Activated CD8-positive, alpha-beta T cell treated with anti-CD3 and anti-CD28 coated beads for 36 hours (primary cell): ENCODE measurements around the gene SLC22A4. TPM values are rescaled to one million over a fixed set of nuclear protein-coding genes. Genes with fewer than 3 reads are reported as not detected.

Experiments
- ATAC-seq: fragments of 200-7000 bp; cut with Tn5 transposase; one replicate; pipeline ENCODE4 v1.10.0; 2021; ENCODE audit warnings: mild to moderate bottlenecking, moderate library complexity
- CTCF ChIA-PET: fragments of 350-600 bp; sonication (Branson Sonifier 250); formaldehyde crosslinking; loops from one replicate; lab custom pipeline; 2021; ENCODE audit warnings: antibody characterized with exemption; lab: Charles Lee
- POLR2A ChIA-PET: fragments of 350-600 bp; sonication (Branson Sonifier 250); formaldehyde crosslinking; loops from one replicate; lab custom pipeline; 2021; ENCODE audit warnings: antibody characterized with exemption; lab: Charles Lee
- DNase-seq: peaks from one replicate; pipeline ENCODE4 v3.0.0-alpha.2; 2020
- H3K27ac Mint-ChIP-seq: one replicate; pipeline ENCODE4 v1.8.0; 2021; ENCODE audit warnings: mild to moderate bottlenecking, mixed read lengths
- H3K27me3 Mint-ChIP-seq: one replicate; pipeline ENCODE4 v1.8.0; 2021; ENCODE audit warnings: mixed read lengths
- H3K36me3 Mint-ChIP-seq: one replicate; pipeline ENCODE4 v1.8.0; 2021; ENCODE audit warnings: low read depth, mixed read lengths
- H3K4me1 Mint-ChIP-seq: one replicate; pipeline ENCODE4 v1.8.0; 2021; ENCODE audit warnings: low read depth, mixed read lengths
- H3K4me3 Mint-ChIP-seq: one replicate; pipeline ENCODE4 v1.8.0; 2021; ENCODE audit warnings: mild to moderate bottlenecking, moderate library complexity, mixed read lengths
- H3K9me3 Mint-ChIP-seq: one replicate; pipeline ENCODE4 v1.8.0; 2021; ENCODE audit warnings: mixed read lengths
- CTCF ChIP-seq: fragments of 200-600 bp; IDR thresholded peaks from one replicate; pipeline ENCODE4 v1.8.0; 2022; ENCODE audit warnings: antibody characterized with exemption, mild to moderate bottlenecking
- intact Hi-C: fragments of 100-400 bp; cut with micrococcal nuclease; formaldehyde crosslinking; loops from one replicate; pipeline ENCODE4 v1.10.0; 2022
- total RNA-seq, 2 experiments: library from RNA; stranded (reverse); gene quantifications; one replicate each; pipeline ENCODE4 v1.2.3, GENCODE V29; 2021

The SLC22A4 gene
- total RNA-seq = under 1 TPM; 0.74 to 0.88 TPM

- ChIA-PET CTCF (interaction anchor here (1.2 to 4.0 kb wide), 10 partner anchors 9 to 230 kb away, joined by 3 to 33 read pairs (median 7); partner anchors contain the start of gene SLC22A5), POLR2A (interaction anchor here (0.7 to 1.9 kb wide), 30 partner anchors 9 to 762 kb away, joined by 3 to 12 read pairs (median 3); partner anchors contain the start of genes AFF4, HSPA4, IRF1 and SLC22A5)
- peak; percentile 82 for ATAC-seq
- peak; percentile 92 for DNase-seq
- peak within 1 kb of the TSS; percentile 95 for H3K27ac Mint-ChIP-seq
- H3K36me3 Mint-ChIP-seq = no peaks in the 10 kb centered on the region
- peak within 1 kb of the TSS; percentile 87 for H3K4me3 Mint-ChIP-seq
- TF ChIP-seq CTCF = no peak
- H3K4me1 Mint-ChIP-seq = peaks cover 21% of the 10 kb centered on the region
- no peaks in the 10 kb centered on the region for H3K9me3 Mint-ChIP-seq
- H3K27me3 Mint-ChIP-seq = peaks cover 7% of the 10 kb centered on the region
- intact Hi-C loops = no loop called here
These were observed at the start of gene SLC22A4 for GRCh38 chr5:132293992-132294727. Gene SLC22A4 (plus strand): TSS chr5:132294394. CDS start chr5:132294617, 223 bp downstream.

GRCh38 chr5:132245593-132245992 lies 48.6 kb upstream of the SLC22A4 start:
- ATAC-seq = no peak
- H3K36me3 Mint-ChIP-seq = peaks cover 8% of the 10 kb centered on the region
- no peaks in the 10 kb centered on the region for H3K27me3 Mint-ChIP-seq
- DNase-seq = no peak
- H3K27ac Mint-ChIP-seq = no peak overlapping the region
- peaks cover 33% of the 10 kb centered on the region for H3K9me3 Mint-ChIP-seq
- ChIA-PET POLR2A (no interaction called here), CTCF (no interaction called here)
- no peak for TF ChIP-seq CTCF
- intact Hi-C loops = no loop called here
- no peak overlapping the region for H3K4me3 Mint-ChIP-seq
- H3K4me1 Mint-ChIP-seq = no peaks in the 10 kb centered on the region

GRCh38 chr5:132246806-132247205 lies 47.4 kb upstream of the SLC22A4 start:
- Mint-ChIP-seq H3K9me3 (peaks cover 33% of the 10 kb centered on the region), H3K27ac (no peak overlapping the region), H3K36me3 (peaks cover 8% of the 10 kb centered on the region), H3K27me3 (no peaks in the 10 kb centered on the region), H3K4me3 (no peak overlapping the region), H3K4me1 (no peaks in the 10 kb centered on the region)
- ChIA-PET POLR2A (interaction anchor here (1.0 kb wide), 1 partner anchor 10 kb away, joined by 3 read pairs; no protein-coding TSS in a partner anchor), CTCF (interaction anchor here (0.9 to 3.2 kb wide), 2 partner anchors 8 to 25 kb away, joined by 3 to 30 read pairs; no protein-coding TSS in a partner anchor)
- intact Hi-C loops = no loop called here
- no peak for ATAC-seq
- no peak for DNase-seq
- no peak for TF ChIP-seq CTCF

- DNase-seq (no peak), ATAC-seq (no peak)
- Mint-ChIP-seq H3K36me3 (peaks cover 3% of the 10 kb centered on the region), H3K9me3 (peaks cover 15% of the 10 kb centered on the region), H3K27me3 (peaks cover 1% of the 10 kb centered on the region), H3K4me3 (no peak overlapping the region), H3K27ac (no peak overlapping the region), H3K4me1 (no peaks in the 10 kb centered on the region)
- CTCF ChIA-PET = interaction anchor here (0.7 to 2.1 kb wide), 5 partner anchors 12 to 43 kb away, joined by 3 to 20 read pairs (median 6); no protein-coding TSS in a partner anchor
- POLR2A ChIA-PET = interaction anchor here (1.1 kb wide), 1 partner anchor 12 kb away, joined by 3 read pairs; no protein-coding TSS in a partner anchor
- no peak for TF ChIP-seq CTCF
- intact Hi-C loops = no loop called here
These were observed 43.6 kb upstream of the SLC22A4 start for GRCh38 chr5:132250547-132250946.
